Cardiac fibroblast (primary cell): ENCODE measurements around the gene CLDN14.
A peak's percentile ranks its signal among the peaks of the same experiment; 100 is the strongest.

Experiments
- DNase-seq, 2 donors: peaks; one replicate each; pipeline versions ENCODE4 v3.0.0 to v3.0.0-alpha.2; 2010; ENCODE audit warnings: low read depth in 2 of 2
- H3K4me3 ChIP-seq, 2 donors: replicated peaks in 1 of 2; 1 replicate in 1 of 2; 2 replicates in 1 of 2; pipeline ENCODE4 v1.5.1; 2011; ENCODE audit warnings: low read depth in 2 of 2, low read length in 2 of 2, mild to moderate bottlenecking in 2 of 2, moderate library complexity in 1 of 2
- CTCF ChIP-seq: IDR thresholded peaks from one replicate; pipeline ENCODE4 v1.5.1; 2011; ENCODE audit warnings: low read depth, mild to moderate bottlenecking, low read length, inconsistent platforms

Gene CLDN14

GRCh38 chr21:36431252-36431651, 48.7 kb downstream of the CLDN14 start:
- TF ChIP-seq CTCF: no peak
- H3K4me3 ChIP-seq: peak overlapping the region in 1 of 2 donors; percentile 63
- DNase-seq: no peak

GRCh38 chr21:36430841-36431240, 49.1 kb downstream of the CLDN14 start:
- TF ChIP-seq CTCF: no peak
- DNase-seq: peak; percentile 37 to 68
- peak overlapping the region in 1 of 2 donors; percentile 63 for H3K4me3 ChIP-seq

- peak overlapping the region; percentile 27 to 63 for H3K4me3 ChIP-seq
- no peak for TF ChIP-seq CTCF
- peak; percentile 96 to 100 for DNase-seq
Observed at GRCh38 chr21:36429947-36430546, 49.9 kb downstream of the CLDN14 start.

- peak overlapping the region in 1 of 2 donors; percentile 53 for H3K4me3 ChIP-seq
- peak in 1 of 2 donors; percentile 39 for DNase-seq
- no peak for TF ChIP-seq CTCF
Observed at GRCh38 chr21:36428761-36429432, 51.0 kb downstream of the CLDN14 start.

- DNase-seq: no peak
- no peak overlapping the region for H3K4me3 ChIP-seq
- TF ChIP-seq CTCF: no peak
Observed at GRCh38 chr21:36427502-36427901, 52.4 kb downstream of the CLDN14 start.

GRCh38 chr21:36425286-36425685, 54.6 kb downstream of the CLDN14 start:
- no peak overlapping the region for H3K4me3 ChIP-seq
- peak in 1 of 2 donors; percentile 61 for DNase-seq
- no peak for TF ChIP-seq CTCF

- H3K4me3 ChIP-seq: no peak overlapping the region
- no peak for DNase-seq
- TF ChIP-seq CTCF: no peak
Observed at GRCh38 chr21:36424592-36424991, 55.3 kb downstream of the CLDN14 start.
